OCI-M2 (cell line): ENCODE measurements around the gene MAMDC2.
"Not testable (repeated sequence)": the region's sequence is repeated elsewhere in the genome, so short reads cannot be mapped to it uniquely, and the experiment has no call there.

Experiments used
- DNase-seq: peaks from one replicate; lab custom pipeline; 2025; ENCODE audit not compliant: unreplicated experiment; lab: John Stamatoyannopoulos, UW

The MAMDC2 gene

GRCh38 chr9:70172532-70172931, 128.9 kb downstream of the MAMDC2 start:
- DNase-seq, result no peak

- DNase-seq, result no peak
These were observed 133.5 kb downstream of the MAMDC2 start for GRCh38 chr9:70177121-70177520.

- DNase-seq, result no peak
These were observed 149.1 kb downstream of the MAMDC2 start for GRCh38 chr9:70192707-70193106.

DNA sequence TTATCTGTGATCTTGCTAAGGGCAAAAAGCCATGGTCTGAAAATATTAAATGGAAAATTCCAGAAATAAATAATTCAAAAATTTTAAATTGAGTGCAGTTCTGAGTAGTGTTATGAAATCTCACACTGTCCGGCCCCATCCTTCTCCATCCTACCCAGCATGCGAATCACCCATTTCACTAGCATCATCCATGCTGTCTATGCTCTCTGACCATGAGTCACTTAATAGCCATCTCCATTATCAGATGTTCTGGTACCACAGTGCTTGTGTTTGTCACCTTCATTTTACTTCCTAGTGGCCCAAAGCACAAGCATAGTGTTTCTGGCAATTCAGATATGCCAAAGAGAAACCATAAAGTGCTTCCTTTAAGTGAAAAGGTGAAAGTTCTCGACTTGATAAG, 151.8 kb downstream of the MAMDC2 start:
- no peak for DNase-seq

DNA sequence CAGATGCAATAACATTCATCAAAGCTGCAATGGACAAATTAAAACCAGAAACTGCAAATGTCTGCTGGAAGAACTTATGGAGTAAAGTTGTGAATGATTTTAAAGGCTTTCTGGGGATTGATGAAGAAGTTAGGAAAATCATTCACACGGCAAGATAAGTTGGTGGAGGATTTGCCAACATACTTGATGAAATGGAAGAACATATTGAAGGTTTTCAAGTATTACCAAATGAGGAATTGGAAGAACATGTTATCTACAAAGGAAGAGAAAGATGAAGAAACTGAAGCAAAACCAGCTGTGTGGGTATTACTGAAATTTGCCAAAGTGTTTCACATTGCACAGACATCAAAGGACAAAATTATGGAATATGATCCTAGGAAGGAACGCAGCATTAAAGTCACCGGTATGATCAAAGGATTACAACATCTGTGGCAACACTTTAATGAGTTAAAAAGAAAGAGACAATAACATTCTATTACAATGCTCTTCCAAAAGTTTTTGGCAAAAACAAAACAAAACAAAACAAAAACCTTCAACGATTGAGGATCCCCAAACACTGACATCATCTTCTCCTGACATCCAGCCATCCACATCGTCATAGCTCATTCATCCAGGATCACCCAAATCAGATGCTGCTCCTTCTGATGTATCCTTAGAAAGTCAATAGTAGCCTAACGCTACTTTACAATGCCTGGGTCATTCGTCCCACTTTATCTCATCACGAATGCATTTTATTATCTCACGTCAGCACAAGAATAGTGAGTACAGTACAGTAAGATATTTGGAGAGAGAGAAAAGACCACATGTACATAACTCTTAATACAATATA, 153.8 kb downstream of the MAMDC2 start:
- DNase-seq, result no peak

DNA sequence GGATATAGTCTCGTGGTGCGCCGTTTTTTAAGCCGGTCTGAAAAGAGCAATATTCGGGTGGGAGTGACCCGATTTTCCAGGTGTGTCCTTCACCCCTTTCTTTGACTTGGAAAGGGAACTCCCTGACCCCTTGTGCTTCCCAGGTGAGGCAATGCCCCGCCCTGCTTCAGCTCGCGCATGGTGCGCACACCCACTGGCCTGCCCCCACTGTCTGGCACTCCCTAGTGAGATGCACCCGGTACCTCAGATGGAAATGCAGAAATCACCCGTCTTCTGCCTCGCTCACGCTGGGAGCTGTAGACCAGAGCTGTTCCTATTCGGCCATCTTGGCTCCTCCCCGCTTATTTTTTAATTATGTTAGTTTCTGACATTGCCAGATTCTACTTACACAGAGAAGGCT, 161.1 kb downstream of the MAMDC2 start:
- DNase-seq, result not testable (repeated sequence)

GRCh38 chr9:70205366-70206020, 161.8 kb downstream of the MAMDC2 start:
- DNase-seq, result no peak

DNA sequence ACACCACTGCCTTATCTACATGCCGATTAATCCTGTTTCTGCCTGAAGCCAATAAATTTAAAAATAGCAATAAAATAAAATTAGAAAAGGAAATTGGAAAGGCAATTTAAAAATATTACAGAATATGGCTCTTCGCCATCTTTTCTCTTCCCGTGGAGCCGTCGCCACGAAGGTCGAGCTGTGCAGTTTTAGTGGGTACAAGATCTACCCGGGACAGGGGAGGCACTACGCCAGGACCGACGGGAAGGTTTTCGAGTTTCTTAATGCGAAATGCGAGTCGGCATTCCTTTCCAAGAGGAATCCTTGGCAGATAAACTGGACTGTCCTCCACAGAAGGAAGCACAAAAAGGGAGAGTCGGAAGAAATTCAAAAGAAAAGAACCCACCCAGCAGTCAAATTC, 173.4 kb downstream of the MAMDC2 start:
- no peak for DNase-seq

- DNase-seq, result no peak
These were observed 175.1 kb downstream of the MAMDC2 start for GRCh38 chr9:70218767-70219166.

DNA sequence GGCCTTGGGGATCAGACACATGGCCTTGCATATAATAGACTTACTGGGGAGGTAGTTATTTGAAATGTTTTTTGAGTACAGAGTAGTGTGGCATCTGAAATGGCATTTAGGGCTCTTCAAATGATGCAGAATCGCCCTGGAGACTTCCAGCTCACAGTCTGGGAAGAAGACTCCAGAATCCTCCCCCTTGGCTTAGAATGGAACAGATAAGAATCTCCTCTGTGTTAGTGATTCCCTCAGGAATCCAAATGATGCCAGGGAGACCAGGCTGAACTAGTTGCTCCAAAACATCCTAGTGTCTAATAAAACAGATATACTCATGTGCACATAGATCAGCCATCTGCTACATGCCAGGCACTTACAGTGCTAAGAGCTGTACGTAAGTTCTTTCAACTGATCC, 176.6 kb downstream of the MAMDC2 start:
- no peak for DNase-seq

DNA sequence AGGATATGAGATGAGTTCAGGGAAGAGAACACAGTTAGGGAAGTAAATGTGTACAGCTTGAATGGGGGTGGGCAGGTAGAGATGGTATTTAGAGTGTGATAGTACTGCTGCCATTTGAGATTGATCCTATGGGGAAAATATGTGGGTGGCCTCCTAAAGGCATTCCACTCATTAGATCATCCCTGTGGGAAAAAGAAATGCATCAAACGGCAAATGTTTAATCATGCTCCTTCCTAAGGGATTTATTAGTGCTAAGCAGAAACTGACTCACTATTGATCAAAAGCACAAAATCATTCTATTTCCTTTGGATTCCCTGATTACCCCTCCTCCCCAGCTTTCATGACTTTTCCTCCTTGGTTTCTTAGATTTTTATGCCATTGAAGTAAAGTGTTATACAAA, 178.7 kb downstream of the MAMDC2 start:
- no peak for DNase-seq

DNA sequence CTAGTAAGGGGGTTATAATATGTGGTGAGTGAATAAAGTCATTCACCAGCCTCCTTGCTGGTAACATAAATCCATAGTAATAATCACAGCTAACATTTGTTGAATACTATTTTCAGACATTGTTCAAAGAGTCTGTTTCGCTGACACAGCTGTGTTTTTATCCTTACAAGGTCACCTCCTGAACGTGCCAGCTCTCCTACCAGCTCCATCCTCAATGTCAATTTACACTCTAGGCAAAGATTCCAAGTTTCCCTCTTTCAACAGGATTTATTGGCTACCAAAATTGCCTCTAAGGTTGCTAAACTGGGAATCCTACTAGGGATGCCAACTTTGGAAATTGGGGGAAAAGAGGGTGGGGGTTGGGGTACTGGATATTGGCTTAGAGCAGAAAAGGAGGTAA, 184.5 kb downstream of the MAMDC2 start:
- no peak for DNase-seq

GRCh38 chr9:70228611-70229010, 185.0 kb downstream of the MAMDC2 start:
- no peak for DNase-seq

GRCh38 chr9:70229026-70229425, 185.4 kb downstream of the MAMDC2 start:
- DNase-seq, result no peak

DNA sequence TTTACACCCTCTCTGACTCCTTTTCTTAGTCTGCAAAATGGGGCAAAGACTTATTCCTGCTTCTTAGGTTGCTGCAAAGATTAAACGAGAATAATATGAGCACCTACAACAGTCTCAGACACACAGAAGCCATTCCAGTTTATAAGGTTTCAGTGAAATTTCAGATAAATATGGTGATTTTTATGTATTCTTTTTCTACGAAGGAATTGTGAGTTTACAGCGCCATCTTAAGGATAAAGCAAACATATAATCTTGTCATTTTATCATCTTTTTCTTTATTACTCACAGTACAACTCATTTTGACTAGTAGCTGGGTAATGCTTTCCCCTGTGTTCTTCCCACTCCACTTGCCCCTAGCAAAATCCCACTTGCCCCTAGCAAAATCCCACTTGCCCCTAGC, 185.9 kb downstream of the MAMDC2 start:
- DNase-seq, result no peak

- no peak for DNase-seq
These were observed 188.8 kb downstream of the MAMDC2 start for GRCh38 chr9:70232476-70232875.

DNA sequence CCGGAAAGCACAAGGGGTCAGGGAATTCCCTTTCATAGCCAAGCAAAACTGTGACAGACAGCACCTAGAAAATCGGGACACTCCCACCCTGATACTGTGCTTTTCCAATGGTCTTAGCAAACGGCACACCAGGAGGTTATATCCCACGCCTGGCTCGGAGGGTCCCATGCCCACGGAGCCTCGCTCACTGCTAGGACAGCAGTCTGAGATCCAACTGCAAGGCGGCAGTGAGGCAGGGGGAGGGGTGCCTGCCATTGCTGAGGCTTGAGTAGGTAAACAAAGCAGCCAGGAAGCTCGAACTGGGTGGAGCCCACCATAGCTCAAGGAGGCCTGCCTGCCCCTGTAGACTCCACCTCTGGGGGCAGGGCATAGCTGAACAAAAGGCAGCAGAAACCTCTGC, 190.6 kb downstream of the MAMDC2 start:
- DNase-seq, result not testable (repeated sequence)

GRCh38 chr9:70245952-70246351, 202.3 kb downstream of the MAMDC2 start:
- DNase-seq, result not testable (repeated sequence)

DNA sequence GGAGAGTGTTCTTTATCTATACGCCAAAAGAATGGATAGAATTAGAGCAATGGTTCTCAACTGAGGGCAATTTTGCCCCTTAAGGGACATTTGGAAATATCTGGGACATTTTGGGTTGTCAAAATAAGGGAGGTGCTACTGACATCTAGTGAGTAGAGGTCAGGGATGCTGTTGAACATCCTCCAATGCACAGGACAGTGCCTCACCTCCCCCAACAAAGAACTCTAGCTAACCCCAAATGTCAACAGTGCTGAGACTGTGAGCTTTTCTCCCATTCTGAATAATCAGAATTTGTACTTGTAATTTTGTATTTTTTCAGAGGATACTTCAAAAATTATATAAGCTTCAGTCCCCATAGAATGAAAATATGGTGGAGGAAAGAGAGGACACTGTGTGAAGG, 206.6 kb downstream of the MAMDC2 start:
- DNase-seq, result no peak

DNA sequence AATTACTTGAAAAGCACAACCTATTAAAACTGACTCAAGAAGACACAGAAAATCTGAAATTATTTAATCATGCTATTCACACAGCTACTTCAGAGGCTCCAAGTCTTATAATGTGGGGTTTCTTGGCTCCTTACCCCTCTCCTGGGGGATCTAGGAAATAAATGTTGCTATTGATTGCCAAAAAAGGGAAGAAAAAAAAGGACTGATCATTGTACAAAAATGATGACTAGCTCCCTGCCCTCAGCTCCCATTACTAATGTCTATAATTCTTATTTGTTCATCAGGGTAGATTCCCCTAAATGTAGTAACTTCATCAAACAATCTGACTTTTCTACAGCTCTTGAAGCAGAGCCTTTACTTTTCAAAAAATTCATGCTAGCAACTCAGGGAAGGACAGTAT, 211.8 kb downstream of the MAMDC2 start:
- DNase-seq, result no peak

GRCh38 chr9:70256123-70256551, 212.5 kb downstream of the MAMDC2 start:
- no peak for DNase-seq

DNA sequence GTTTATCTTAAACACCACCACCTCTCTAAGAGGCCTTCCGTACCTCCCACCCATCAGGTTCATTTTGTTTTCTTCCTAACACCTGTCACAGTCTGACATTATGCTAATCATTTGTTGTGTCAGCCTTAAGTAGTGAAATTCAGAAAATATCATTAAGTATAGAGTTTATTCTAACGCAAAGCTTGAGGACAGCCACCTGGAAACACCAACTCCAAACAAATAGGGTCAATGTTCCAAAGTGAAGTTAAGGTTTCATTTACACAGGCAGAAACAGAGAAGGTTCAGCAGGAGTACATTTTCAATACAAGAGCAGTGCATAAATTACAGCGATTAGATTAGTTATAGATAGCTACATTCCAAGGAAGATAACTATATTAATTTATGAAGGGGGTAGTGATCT, 213.9 kb downstream of the MAMDC2 start:
- DNase-seq, result no peak
